Measurements from ENCODE around the gene EFNB1. TPM values are rescaled to one million over a fixed set of nuclear protein-coding genes. Genes with fewer than 3 reads are reported as not detected.

Gene EFNB1
- total and polyA plus RNA-seq, 10 of the 15 experiments (the other 5 are each of a cell fraction or from before 2014, with no cell fraction given): 0.02 to 1.0 (median 0.81) TPM; not detected in 1

GRCh38 chrX:68834371-68835103 lies 5.7 kb downstream of the EFNB1 start:
- 25% methylated on average over 7 of the region's 7 CpGs for WGBS (ENCODE audit: insufficient coverage, insufficient replicate concordance, low lambda C conversion rate, missing lambda C conversion rate)
- TF ChIP-seq HDAC2 (IDR thresholded peaks at IDR 0.05) (no peak), ZNF274 (IDR thresholded peaks at IDR 0.05; ENCODE audit: insufficient read depth, insufficient read length) (no peak), SRF (IDR thresholded peaks at IDR 0.05; ENCODE audit: low read depth in 2 of 2, low read length in 2 of 2) (no peak), NFYA (IDR thresholded peaks at IDR 0.05; ENCODE audit: borderline replicate concordance, low read depth, low read length) (no peak), SIX5 (IDR thresholded peaks at IDR 0.05; ENCODE audit: low read depth, low read length, severe bottlenecking) (no peak), CEBPZ (IDR thresholded peaks at IDR 0.05; ENCODE audit: low read depth, low read length) (no peak), RELB (IDR thresholded peaks at IDR 0.05; ENCODE audit: low read depth) (no peak), CTCF (IDR thresholded peaks at IDR 0.05 in 2 of 3, conservative IDR thresholded peaks at IDR 0.05 in 1 of 3; ENCODE audit: control insufficient read depth in 2 of 3, extremely low read depth in 1 of 3, insufficient read depth in 1 of 3, low read depth in 3 of 3, low read length in 3 of 3) (no peak), CEBPB (IDR thresholded peaks at IDR 0.05; ENCODE audit: borderline replicate concordance in 1 of 2, low read depth in 2 of 2, low read length in 2 of 2) (no peak), POU2F2 (IDR thresholded peaks at IDR 0.05; ENCODE audit: borderline replicate concordance, low read depth, low read length) (no peak), SREBF2 (IDR thresholded peaks at IDR 0.05; ENCODE audit: low read length) (no peak), SPI1 (IDR thresholded peaks at IDR 0.05; ENCODE audit: borderline replicate concordance, insufficient read depth, low read depth, low read length) (no peak)
- TF ChIP-seq, protein P1, sequence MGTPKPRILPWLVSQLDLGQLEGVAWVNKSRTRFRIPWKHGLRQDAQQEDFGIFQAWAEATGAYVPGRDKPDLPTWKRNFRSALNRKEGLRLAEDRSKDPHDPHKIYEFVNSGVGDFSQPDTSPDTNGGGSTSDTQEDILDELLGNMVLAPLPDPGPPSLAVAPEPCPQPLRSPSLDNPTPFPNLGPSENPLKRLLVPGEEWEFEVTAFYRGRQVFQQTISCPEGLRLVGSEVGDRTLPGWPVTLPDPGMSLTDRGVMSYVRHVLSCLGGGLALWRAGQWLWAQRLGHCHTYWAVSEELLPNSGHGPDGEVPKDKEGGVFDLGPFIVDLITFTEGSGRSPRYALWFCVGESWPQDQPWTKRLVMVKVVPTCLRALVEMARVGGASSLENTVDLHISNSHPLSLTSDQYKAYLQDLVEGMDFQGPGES (IDR thresholded peaks at IDR 0.05): no peak

More at GRCh38 chrX:68834371-68835103, 5.7 kb downstream of the EFNB1 start:
- CTCF ChIA-PET: no interaction called here
- POLR2A ChIA-PET: interaction anchor here (1.1 kb wide), 1 partner anchor 256 kb away, joined by 3 read pairs; no protein-coding TSS in a partner anchor
- no peak for DNase-seq (ENCODE audit: low read depth, low spot score)
- in situ Hi-C loops (cut with MboI): no loop called here
- SMC1A ChIA-PET (ENCODE audit: uncharacterized antibody, unreplicated experiment): no interaction called here
- Histone ChIP-seq H3K4me1 (ENCODE audit: control insufficient read depth, insufficient read depth, low read length) (no peaks in the 10 kb centered on the region), H3K4me3 (no peak overlapping the region), H3K79me2 (ENCODE audit: control insufficient read depth, insufficient read depth, low read length) (no peaks in the 10 kb centered on the region), H3K9ac (ENCODE audit: control insufficient read depth, insufficient read depth, low read length) (no peak overlapping the region), H3K36me3 (ENCODE audit: control insufficient read depth in 2 of 2, insufficient read depth in 2 of 2, low read length in 1 of 2) (no peaks in the 10 kb centered on the region), H3K27ac (ENCODE audit: control insufficient read depth, insufficient read depth) (no peak overlapping the region), H2AFZ (ENCODE audit: control insufficient read depth, low read depth, low read length) (no peak overlapping the region), H3K27me3 (replicated peaks in 1 of 2; ENCODE audit: control insufficient read depth in 2 of 2, insufficient read depth in 2 of 2, low read length in 1 of 2) (peaks cover 0 to 1% of the 10 kb centered on the region in 2 experiments; a peak in 2 of 4 replicates), H3K9me3 (replicated peaks; ENCODE audit: control insufficient read depth, insufficient read depth, low read length) (no peaks in the 10 kb centered on the region; the same call in 2 of the 3 replicates), H4K20me1 (ENCODE audit: control insufficient read depth, insufficient read depth) (no peaks in the 10 kb centered on the region), H3K4me2 (ENCODE audit: control insufficient read depth, insufficient read depth) (no peak overlapping the region)
- no peak for ATAC-seq
- RAD21 ChIA-PET (ENCODE audit: unreplicated experiment): no interaction called here
- no peak for FAIRE-seq
- no TSS peak for BruUV-seq (replicated peaks)
- intact Hi-C loops (cut with micrococcal nuclease; ENCODE audit: unreplicated experiment): no loop called here
